PC-9 (cell line): ENCODE measurements around the gene NUTM1.

Experiments used
- CTCF ChIP-seq: fragments of 200-600 bp; sonication (generic); conservative IDR thresholded peaks from 2 replicates; pipeline ENCODE4 v1.6.1; 2017; ENCODE audit warnings: mixed run types, antibody characterized with exemption, mild to moderate bottlenecking, moderate library complexity
- EZH2 ChIP-seq: fragments of 200-600 bp; sonication (generic); IDR thresholded peaks from 2 replicates; pipeline ENCODE4 v1.8.0; 2017; ENCODE audit warnings: antibody characterized with exemption, low read depth

GRCh38 chr15:34339946-34340345 is 3.2 kb upstream of the NUTM1 start:
- no peak for TF ChIP-seq CTCF
- TF ChIP-seq EZH2 = no peak
